GM19239 (cell line): Measurements from ENCODE around the gene NTNG1.

Source experiments
- DNase-seq: peaks from one replicate; pipeline ENCODE4 v3.0.0; 2011; ENCODE audit warnings: low spot score; ENCODE audit not compliant: insufficient read length
- FAIRE-seq: peaks from 2 replicates; lab custom pipeline; 2011; peaks lifted over from hg19 to GRCh38; lab: Jason Lieb, UNC

Gene NTNG1

GRCh38 chr1:107439567-107439966 lies 298.7 kb downstream of the NTNG1 start:
- FAIRE-seq (no peak), DNase-seq (no peak)

- no peak for DNase-seq
- no peak for FAIRE-seq
These were observed 301.7 kb downstream of the NTNG1 start for GRCh38 chr1:107442551-107442950.

- DNase-seq, result no peak
- FAIRE-seq, result no peak
These were observed 302.2 kb downstream of the NTNG1 start for GRCh38 chr1:107443027-107443426.

GRCh38 chr1:107443860-107444259 lies 303.0 kb downstream of the NTNG1 start:
- DNase-seq, result no peak
- no peak for FAIRE-seq

- FAIRE-seq, result no peak
- DNase-seq, result no peak
These were observed 303.5 kb downstream of the NTNG1 start for GRCh38 chr1:107444302-107444701.

GRCh38 chr1:107449326-107449725 lies 308.5 kb downstream of the NTNG1 start:
- no peak for FAIRE-seq
- no peak for DNase-seq

- DNase-seq (no peak), FAIRE-seq (peak; percentile 91)
These were observed 310.2 kb downstream of the NTNG1 start for GRCh38 chr1:107450899-107451664.

GRCh38 chr1:107451715-107452114 lies 310.9 kb downstream of the NTNG1 start:
- FAIRE-seq (peak; percentile 83), DNase-seq (no peak)

- DNase-seq (no peak), FAIRE-seq (no peak)
These were observed 314.0 kb downstream of the NTNG1 start for GRCh38 chr1:107454791-107455190.

GRCh38 chr1:107457989-107458388 lies 317.1 kb downstream of the NTNG1 start:
- no peak for DNase-seq

GRCh38 chr1:107459204-107459904 lies 318.5 kb downstream of the NTNG1 start:
- DNase-seq (no peak), FAIRE-seq (peak; percentile 21)

More at GRCh38 chr1:107457989-107458388, 317.1 kb downstream of the NTNG1 start:
- no peak for FAIRE-seq

GRCh38 chr1:107460035-107460434 lies 319.2 kb downstream of the NTNG1 start:
- DNase-seq (no peak), FAIRE-seq (peak; percentile 70)

- no peak for DNase-seq
- peak; percentile 54 for FAIRE-seq
These were observed 324.0 kb downstream of the NTNG1 start for GRCh38 chr1:107464827-107465226.

GRCh38 chr1:107467286-107467685 lies 326.4 kb downstream of the NTNG1 start:
- no peak for FAIRE-seq
- no peak for DNase-seq

GRCh38 chr1:107467811-107468210 lies 327.0 kb downstream of the NTNG1 start:
- FAIRE-seq (no peak), DNase-seq (no peak)

GRCh38 chr1:107473065-107473464 lies 332.2 kb downstream of the NTNG1 start:
- FAIRE-seq (no peak), DNase-seq (no peak)

- no peak for FAIRE-seq
- DNase-seq, result no peak
These were observed 334.2 kb downstream of the NTNG1 start for GRCh38 chr1:107474877-107475612.

GRCh38 chr1:107477233-107477632 lies 336.4 kb downstream of the NTNG1 start:
- FAIRE-seq (no peak), DNase-seq (no peak)

GRCh38 chr1:107479865-107480350 lies 339.1 kb downstream of the NTNG1 start:
- FAIRE-seq (no peak), DNase-seq (no peak)

GRCh38 chr1:107480548-107481415 lies 339.9 kb downstream of the NTNG1 start:
- DNase-seq, result no peak
- FAIRE-seq, result no peak
